HL-60 (cell line): Measurements from ENCODE around the gene ARMC9.

Source experiments
- POLR2AphosphoS5 ChIP-seq: IDR thresholded peaks from 2 replicates; pipeline ENCODE4 v1.6.1; 2012; ENCODE audit warnings: low read depth
- TF ChIP-seq, protein P1 (sequence below): IDR thresholded peaks from one replicate; pipeline ENCODE4 v1.5.1; 2011; ENCODE audit warnings: low read length, control low read depth, inconsistent platforms; ENCODE audit not compliant: insufficient read depth

- TF ChIP-seq, protein P1, sequence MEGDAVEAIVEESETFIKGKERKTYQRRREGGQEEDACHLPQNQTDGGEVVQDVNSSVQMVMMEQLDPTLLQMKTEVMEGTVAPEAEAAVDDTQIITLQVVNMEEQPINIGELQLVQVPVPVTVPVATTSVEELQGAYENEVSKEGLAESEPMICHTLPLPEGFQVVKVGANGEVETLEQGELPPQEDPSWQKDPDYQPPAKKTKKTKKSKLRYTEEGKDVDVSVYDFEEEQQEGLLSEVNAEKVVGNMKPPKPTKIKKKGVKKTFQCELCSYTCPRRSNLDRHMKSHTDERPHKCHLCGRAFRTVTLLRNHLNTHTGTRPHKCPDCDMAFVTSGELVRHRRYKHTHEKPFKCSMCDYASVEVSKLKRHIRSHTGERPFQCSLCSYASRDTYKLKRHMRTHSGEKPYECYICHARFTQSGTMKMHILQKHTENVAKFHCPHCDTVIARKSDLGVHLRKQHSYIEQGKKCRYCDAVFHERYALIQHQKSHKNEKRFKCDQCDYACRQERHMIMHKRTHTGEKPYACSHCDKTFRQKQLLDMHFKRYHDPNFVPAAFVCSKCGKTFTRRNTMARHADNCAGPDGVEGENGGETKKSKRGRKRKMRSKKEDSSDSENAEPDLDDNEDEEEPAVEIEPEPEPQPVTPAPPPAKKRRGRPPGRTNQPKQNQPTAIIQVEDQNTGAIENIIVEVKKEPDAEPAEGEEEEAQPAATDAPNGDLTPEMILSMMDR = no peak
- TF ChIP-seq POLR2AphosphoS5 = no peak
These were observed 120.5 kb downstream of the ARMC9 start for GRCh38 chr2:231318954-231319353.
